Spleen (tissue), 7 donors: Measurements from ENCODE around the gene ZC3H6.

Source experiments
- POLR2A ChIP-seq, 3 donors: fragments of 450-650 bp; IDR thresholded peaks; one replicate each; pipeline ENCODE4 v1.5.1; 2017; ENCODE audit warnings: antibody characterized with exemption in 3 of 3, mild to moderate bottlenecking in 1 of 3
- TF ChIP-seq, protein P1 (sequence below), 11 experiments: fragments of 200-600 bp in 7 of 11; fragments of 450-650 bp in 4 of 11; sonication (generic) in 4 of 11; IDR thresholded peaks in 8 of 11; conservative IDR thresholded peaks in 3 of 11; 1 replicate in 7 of 11; 2 replicates in 4 of 11; pipeline versions ENCODE4 v1.4.0 to v1.8.0; 2016 to 2021; ENCODE audit warnings: antibody characterized with exemption in 11 of 11, inconsistent platforms in 4 of 11, mild to moderate bottlenecking in 1 of 11
- donor health status: DM: no; HTN: no; CAD: no; lungs with moderate emphysema.
- donor health status: DM: no; HTN: no; CAD: no.
- donor health status: DM: no; HTN: no; CAD: no.

DNA sequence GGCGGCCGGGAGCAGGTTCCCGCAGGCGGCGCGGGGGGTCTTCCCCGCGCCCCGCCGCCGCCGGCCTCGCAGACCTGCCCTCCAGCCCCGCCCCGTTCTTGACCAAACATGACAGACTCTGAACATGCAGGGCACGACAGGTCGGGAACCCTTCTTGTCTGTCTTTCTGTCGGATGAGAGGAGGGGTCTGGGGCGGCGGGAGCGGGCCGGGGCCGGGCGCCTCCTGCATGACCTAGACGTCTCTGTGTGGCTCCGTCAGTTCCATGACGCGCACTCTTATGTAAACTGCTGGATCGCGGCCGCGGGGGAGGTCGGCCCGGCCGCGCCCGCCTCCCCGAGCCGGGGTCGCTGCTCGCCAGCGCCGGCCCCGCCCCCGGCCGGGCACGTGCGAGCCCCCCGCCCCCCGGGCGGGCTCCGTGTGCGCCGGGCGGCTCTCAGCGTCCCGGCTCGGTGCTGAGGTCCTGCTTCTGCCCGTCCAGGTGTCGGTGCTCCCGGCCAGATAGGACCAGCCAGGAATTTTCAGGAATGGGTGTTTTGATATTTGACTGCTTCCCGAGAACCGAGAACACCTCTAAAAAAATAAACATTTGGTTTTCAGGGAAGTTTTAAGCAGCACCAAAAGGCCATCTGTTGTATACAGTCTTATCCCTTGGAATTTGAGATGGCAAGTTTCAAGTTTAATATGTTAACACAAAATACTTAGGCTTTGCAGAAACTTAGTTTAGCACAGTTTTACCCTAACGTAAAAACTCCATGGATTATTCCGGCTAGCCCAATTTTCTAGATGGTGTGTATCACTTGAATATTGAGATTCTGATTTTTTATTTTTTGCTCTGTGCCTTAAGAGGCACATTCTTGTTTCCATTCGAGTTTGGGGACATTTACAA lies 733 bp downstream of the ZC3H6 start:
- TF ChIP-seq POLR2A (IDR thresholded peaks at IDR 0.05): peak in 2 of 3 donors; percentile 65 to 87
- TF ChIP-seq, protein P1, sequence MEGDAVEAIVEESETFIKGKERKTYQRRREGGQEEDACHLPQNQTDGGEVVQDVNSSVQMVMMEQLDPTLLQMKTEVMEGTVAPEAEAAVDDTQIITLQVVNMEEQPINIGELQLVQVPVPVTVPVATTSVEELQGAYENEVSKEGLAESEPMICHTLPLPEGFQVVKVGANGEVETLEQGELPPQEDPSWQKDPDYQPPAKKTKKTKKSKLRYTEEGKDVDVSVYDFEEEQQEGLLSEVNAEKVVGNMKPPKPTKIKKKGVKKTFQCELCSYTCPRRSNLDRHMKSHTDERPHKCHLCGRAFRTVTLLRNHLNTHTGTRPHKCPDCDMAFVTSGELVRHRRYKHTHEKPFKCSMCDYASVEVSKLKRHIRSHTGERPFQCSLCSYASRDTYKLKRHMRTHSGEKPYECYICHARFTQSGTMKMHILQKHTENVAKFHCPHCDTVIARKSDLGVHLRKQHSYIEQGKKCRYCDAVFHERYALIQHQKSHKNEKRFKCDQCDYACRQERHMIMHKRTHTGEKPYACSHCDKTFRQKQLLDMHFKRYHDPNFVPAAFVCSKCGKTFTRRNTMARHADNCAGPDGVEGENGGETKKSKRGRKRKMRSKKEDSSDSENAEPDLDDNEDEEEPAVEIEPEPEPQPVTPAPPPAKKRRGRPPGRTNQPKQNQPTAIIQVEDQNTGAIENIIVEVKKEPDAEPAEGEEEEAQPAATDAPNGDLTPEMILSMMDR (IDR thresholded peaks at IDR 0.05 in 8 of 11, conservative IDR thresholded peaks at IDR 0.05 in 3 of 11): no peak
